HG03060 (cell line): ENCODE measurements around the gene ONECUT3.
"Not testable (repeated sequence)": the region's sequence is repeated elsewhere in the genome, so short reads cannot be mapped to it uniquely, and the experiment has no call there.

Experiments used
- ATAC-seq: cut with Tn5 transposase; IDR thresholded peaks from one replicate; pipeline ENCODE4 v1.9.1; 2021; ENCODE audit warnings: low read depth, moderate number of reproducible peaks; ENCODE audit not compliant: unreplicated experiment

Gene ONECUT3

GRCh38 chr19:1752757-1753728 is at the start of gene ONECUT3:
Gene ONECUT3 (plus strand): TSS chr19:1753506. CDS start chr19:1753663, 157 bp downstream.
- no peak for ATAC-seq

- no peak for ATAC-seq
These were observed 49.0 kb upstream of the ONECUT3 start for GRCh38 chr19:1704339-1704738.

GRCh38 chr19:1705367-1705766 is 47.9 kb upstream of the ONECUT3 start:
- ATAC-seq, result no peak

GRCh38 chr19:1706646-1707045 is 46.7 kb upstream of the ONECUT3 start:
- not testable (repeated sequence) for ATAC-seq

- no peak for ATAC-seq
These were observed 46.1 kb upstream of the ONECUT3 start for GRCh38 chr19:1707240-1707639.

GRCh38 chr19:1713170-1713569 is 40.1 kb upstream of the ONECUT3 start:
- ATAC-seq, result no peak

- no peak for ATAC-seq
These were observed 37.8 kb upstream of the ONECUT3 start for GRCh38 chr19:1715540-1715939.

- ATAC-seq, result no peak
These were observed 35.9 kb upstream of the ONECUT3 start for GRCh38 chr19:1717200-1717969.

GRCh38 chr19:1717970-1718264 is 35.4 kb upstream of the ONECUT3 start:
- no peak for ATAC-seq

- ATAC-seq, result no peak
These were observed 34.6 kb upstream of the ONECUT3 start for GRCh38 chr19:1718420-1719291.

- no peak for ATAC-seq
These were observed 33.8 kb upstream of the ONECUT3 start for GRCh38 chr19:1719519-1719918.

- no peak for ATAC-seq
These were observed 33.1 kb upstream of the ONECUT3 start for GRCh38 chr19:1720237-1720636.

GRCh38 chr19:1725100-1726064 is 27.9 kb upstream of the ONECUT3 start:
- no peak for ATAC-seq

- ATAC-seq, result no peak
These were observed 24.3 kb upstream of the ONECUT3 start for GRCh38 chr19:1728816-1729567.

- ATAC-seq, result no peak
These were observed 23.8 kb upstream of the ONECUT3 start for GRCh38 chr19:1729568-1729925.

GRCh38 chr19:1730157-1730556 is 23.1 kb upstream of the ONECUT3 start:
- ATAC-seq, result no peak

- ATAC-seq, result no peak
These were observed 18.9 kb upstream of the ONECUT3 start for GRCh38 chr19:1734321-1734966.

GRCh38 chr19:1736280-1736679 is 17.0 kb upstream of the ONECUT3 start:
- no peak for ATAC-seq
